Measurements from ENCODE around the gene TIE1. TPM values are rescaled to one million over a fixed set of nuclear protein-coding genes. Genes with fewer than 3 reads are reported as not detected.

TIE1 gene
- total RNA-seq, 4 donors from 2014 or later = 15.9 to 27.9 (median 20.7) TPM

DNA sequence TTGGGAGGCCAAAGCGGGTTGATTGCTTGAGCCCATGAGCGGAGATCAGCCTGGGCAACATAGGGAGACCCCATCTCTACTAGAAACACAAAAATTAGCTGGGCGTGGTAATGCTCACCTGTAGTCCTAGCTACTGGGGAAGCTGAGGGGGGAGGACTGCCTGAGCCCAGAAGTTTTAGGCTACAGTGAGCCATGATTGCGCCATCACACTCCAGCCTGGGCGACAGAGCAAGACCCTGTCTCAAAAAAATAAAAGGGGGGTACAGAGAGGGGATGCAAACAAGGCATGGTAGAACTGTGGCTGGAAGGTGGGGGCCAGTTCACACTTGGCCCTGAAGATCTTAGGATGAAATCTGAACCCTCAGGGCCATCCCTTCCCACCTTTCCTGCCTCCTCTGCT lies 14.2 kb upstream of the TIE1 start:
- DNase-seq (no peak), ATAC-seq (no peak)
- H3K36me3 ChIP-seq = no peaks in the 10 kb centered on the region
- H3K9me3 ChIP-seq = no peaks in the 10 kb centered on the region
- H3K27ac ChIP-seq = no peak overlapping the region
- intact Hi-C loops (cut with DNase I; ENCODE audit: low total_unique reads) (no loop called here), in situ Hi-C loops (cut with MboI; ENCODE audit: low sequenced_read_pairs in 4 of 4) (no loop called here)
- TF ChIP-seq, protein P1, sequence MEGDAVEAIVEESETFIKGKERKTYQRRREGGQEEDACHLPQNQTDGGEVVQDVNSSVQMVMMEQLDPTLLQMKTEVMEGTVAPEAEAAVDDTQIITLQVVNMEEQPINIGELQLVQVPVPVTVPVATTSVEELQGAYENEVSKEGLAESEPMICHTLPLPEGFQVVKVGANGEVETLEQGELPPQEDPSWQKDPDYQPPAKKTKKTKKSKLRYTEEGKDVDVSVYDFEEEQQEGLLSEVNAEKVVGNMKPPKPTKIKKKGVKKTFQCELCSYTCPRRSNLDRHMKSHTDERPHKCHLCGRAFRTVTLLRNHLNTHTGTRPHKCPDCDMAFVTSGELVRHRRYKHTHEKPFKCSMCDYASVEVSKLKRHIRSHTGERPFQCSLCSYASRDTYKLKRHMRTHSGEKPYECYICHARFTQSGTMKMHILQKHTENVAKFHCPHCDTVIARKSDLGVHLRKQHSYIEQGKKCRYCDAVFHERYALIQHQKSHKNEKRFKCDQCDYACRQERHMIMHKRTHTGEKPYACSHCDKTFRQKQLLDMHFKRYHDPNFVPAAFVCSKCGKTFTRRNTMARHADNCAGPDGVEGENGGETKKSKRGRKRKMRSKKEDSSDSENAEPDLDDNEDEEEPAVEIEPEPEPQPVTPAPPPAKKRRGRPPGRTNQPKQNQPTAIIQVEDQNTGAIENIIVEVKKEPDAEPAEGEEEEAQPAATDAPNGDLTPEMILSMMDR (IDR thresholded peaks at IDR 0.05 in 4 of 5, conservative IDR thresholded peaks at IDR 0.05 in 1 of 5) = no peak
- no peak for TF ChIP-seq POLR2A (IDR thresholded peaks at IDR 0.05)
- H3K4me3 ChIP-seq = no peak overlapping the region
- peaks cover 0 to 2% (median 0%) of the 10 kb centered on the region in 3 donors for H3K27me3 ChIP-seq
- H3K4me1 ChIP-seq = no peaks in the 10 kb centered on the region

GRCh38 chr1:43288058-43288784 lies 12.6 kb upstream of the TIE1 start:
- ATAC-seq (no peak), DNase-seq (no peak)
- Histone ChIP-seq H3K4me3 (no peak overlapping the region), H3K27ac (no peak overlapping the region), H3K9me3 (no peaks in the 10 kb centered on the region), H3K27me3 (peaks cover 0 to 2% (median 0%) of the 10 kb centered on the region in 3 donors), H3K4me1 (peaks cover 0 to 3% of the 10 kb centered on the region in 2 donors), H3K36me3 (no peaks in the 10 kb centered on the region)
- in situ Hi-C loops (cut with MboI; ENCODE audit: low sequenced_read_pairs in 4 of 4) (no loop called here), intact Hi-C loops (cut with DNase I; ENCODE audit: low total_unique reads) (no loop called here)
- TF ChIP-seq, protein P1 (IDR thresholded peaks at IDR 0.05 in 4 of 5, conservative IDR thresholded peaks at IDR 0.05 in 1 of 5) = no peak
- TF ChIP-seq POLR2A (IDR thresholded peaks at IDR 0.05) = no peak

DNA sequence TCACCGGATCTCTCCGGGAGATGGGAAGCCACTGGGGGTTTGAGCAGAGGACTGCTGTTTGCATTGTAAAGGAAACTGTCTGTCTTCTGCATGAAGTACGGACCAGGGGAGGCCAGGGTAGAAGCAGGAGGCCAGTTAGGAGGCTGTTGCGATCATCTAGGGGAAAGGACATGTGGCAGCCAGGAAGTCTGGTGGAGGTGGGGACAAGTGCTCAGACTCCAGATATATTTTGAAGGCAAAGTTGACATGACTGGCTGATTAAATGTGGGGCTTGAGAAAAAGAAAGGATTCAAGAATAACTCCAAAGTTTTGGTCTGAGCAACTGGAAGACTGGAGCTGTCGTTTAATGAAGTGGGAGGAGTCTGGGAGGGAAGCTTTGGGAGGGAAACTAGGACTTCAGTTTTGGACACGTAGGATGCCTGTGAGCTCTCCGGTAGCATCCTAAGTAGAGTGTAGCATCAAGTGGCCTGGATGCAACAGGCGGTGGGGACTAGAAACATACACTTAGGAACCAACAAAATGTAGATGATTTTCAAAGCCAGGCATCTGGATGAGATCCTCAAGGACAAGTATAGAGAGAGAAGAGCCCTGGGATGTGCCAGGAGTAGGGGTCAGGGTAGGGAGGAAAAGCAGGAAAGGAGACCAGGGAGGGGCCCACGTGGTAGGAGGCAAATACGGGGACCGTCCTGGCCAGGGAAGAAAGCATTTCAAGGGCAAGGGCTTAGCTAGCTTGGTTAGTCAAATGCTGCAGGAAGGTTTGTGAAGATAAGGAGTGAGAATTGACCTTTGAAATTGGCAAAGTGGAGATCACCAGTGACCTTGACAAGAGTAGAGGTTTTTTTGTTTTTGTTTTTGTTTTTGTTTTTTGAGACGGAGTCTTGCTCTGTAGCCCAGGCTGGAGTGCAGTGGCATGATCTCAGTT lies 11.7 kb upstream of the TIE1 start:
- in situ Hi-C loops (cut with MboI; ENCODE audit: low sequenced_read_pairs in 4 of 4) = no loop called here
- intact Hi-C loops (cut with DNase I; ENCODE audit: low total_unique reads) = no loop called here
- Histone ChIP-seq H3K27ac (no peak overlapping the region), H3K9me3 (no peaks in the 10 kb centered on the region), H3K4me3 (no peak overlapping the region), H3K27me3 (peaks cover 0 to 2% (median 0%) of the 10 kb centered on the region in 3 donors), H3K4me1 (peaks cover 7 to 11% of the 10 kb centered on the region in 2 donors), H3K36me3 (no peaks in the 10 kb centered on the region)
- TF ChIP-seq, protein P1 (IDR thresholded peaks at IDR 0.05 in 4 of 5, conservative IDR thresholded peaks at IDR 0.05 in 1 of 5) = no peak
- TF ChIP-seq POLR2A (IDR thresholded peaks at IDR 0.05) = no peak
- DNase-seq = no peak
- no peak for ATAC-seq

DNA sequence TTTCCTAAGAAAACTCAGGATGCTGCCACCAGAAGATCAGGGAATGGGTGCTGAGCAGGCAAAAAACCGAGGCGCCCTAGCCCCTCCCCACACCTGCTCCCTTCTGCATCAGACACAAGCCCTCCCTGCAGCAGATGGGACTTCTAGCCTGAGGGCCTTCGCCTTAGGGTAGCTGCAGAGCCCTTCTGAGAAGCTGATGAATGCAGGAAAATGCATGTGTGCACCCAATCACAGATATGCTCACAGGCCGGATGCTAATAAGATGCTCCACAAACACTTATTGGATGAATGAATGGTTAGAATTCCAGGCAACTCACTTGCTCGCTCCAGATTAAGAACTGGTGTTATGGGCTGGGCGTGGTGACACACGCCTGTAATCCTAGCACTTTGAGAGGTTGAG lies 8.6 kb upstream of the TIE1 start:
- in situ Hi-C loops (cut with MboI; ENCODE audit: low sequenced_read_pairs in 4 of 4) = no loop called here
- ATAC-seq = no peak

More for the DNA sequence above, 8.6 kb upstream of the TIE1 start:
- Histone ChIP-seq H3K4me3 (no peak overlapping the region), H3K9me3 (no peaks in the 10 kb centered on the region), H3K27ac (no peak overlapping the region), H3K27me3 (no peaks in the 10 kb centered on the region), H3K36me3 (no peaks in the 10 kb centered on the region), H3K4me1 (peaks cover 19 to 33% of the 10 kb centered on the region in 2 donors)
- TF ChIP-seq, protein P1 (IDR thresholded peaks at IDR 0.05 in 4 of 5, conservative IDR thresholded peaks at IDR 0.05 in 1 of 5) = no peak
- no peak for TF ChIP-seq POLR2A (IDR thresholded peaks at IDR 0.05)
- DNase-seq = no peak
- intact Hi-C loops (cut with DNase I; ENCODE audit: low total_unique reads) = no loop called here
